ENCODE results near the gene CRYBG1.

CRYBG1 gene

GRCh38 chr6:106525107-106525881, 164.8 kb downstream of the CRYBG1 start:
- peak; percentile 48 for DNase-seq (ENCODE audit: low spot score)

- DNase-seq (ENCODE audit: low spot score), result peak; percentile 36
Measured at GRCh38 chr6:106525882-106526275, 165.4 kb downstream of the CRYBG1 start.

GRCh38 chr6:106527117-106527516, 166.6 kb downstream of the CRYBG1 start:
- no peak for DNase-seq (ENCODE audit: low spot score)

- DNase-seq (ENCODE audit: low spot score), result peak; percentile 49
Measured at GRCh38 chr6:106527979-106528378, 167.5 kb downstream of the CRYBG1 start.

GRCh38 chr6:106528521-106528920, 168.0 kb downstream of the CRYBG1 start:
- no peak for DNase-seq (ENCODE audit: low spot score)

- no peak for DNase-seq (ENCODE audit: low spot score)
Measured at GRCh38 chr6:106529438-106529837, 168.9 kb downstream of the CRYBG1 start.

GRCh38 chr6:106530026-106530425, 169.5 kb downstream of the CRYBG1 start:
- DNase-seq (ENCODE audit: low spot score), result no peak

GRCh38 chr6:106530502-106530901, 170.0 kb downstream of the CRYBG1 start:
- DNase-seq (ENCODE audit: low spot score), result no peak

- DNase-seq (ENCODE audit: low spot score), result no peak
Measured at GRCh38 chr6:106533054-106533453, 172.5 kb downstream of the CRYBG1 start.

GRCh38 chr6:106534004-106534403, 173.5 kb downstream of the CRYBG1 start:
- DNase-seq (ENCODE audit: low spot score), result peak; percentile 36

GRCh38 chr6:106534564-106534982, 174.1 kb downstream of the CRYBG1 start:
- peak; percentile 46 for DNase-seq (ENCODE audit: low spot score)

- DNase-seq (ENCODE audit: low spot score), result no peak
Measured at GRCh38 chr6:106535012-106535411, 174.5 kb downstream of the CRYBG1 start.

- DNase-seq (ENCODE audit: low spot score), result no peak
Measured at GRCh38 chr6:106536357-106536756, 175.8 kb downstream of the CRYBG1 start.

- peak; percentile 39 for DNase-seq (ENCODE audit: low spot score)
Measured at GRCh38 chr6:106536851-106537250, 176.3 kb downstream of the CRYBG1 start.

- no peak for DNase-seq (ENCODE audit: low spot score)
Measured at GRCh38 chr6:106537662-106538061, 177.1 kb downstream of the CRYBG1 start.

- peak; percentile 46 for DNase-seq (ENCODE audit: low spot score)
Measured at GRCh38 chr6:106538145-106538544, 177.6 kb downstream of the CRYBG1 start.

- no peak for DNase-seq (ENCODE audit: low spot score)
Measured at GRCh38 chr6:106539936-106540335, 179.4 kb downstream of the CRYBG1 start.

GRCh38 chr6:106540432-106540831, 179.9 kb downstream of the CRYBG1 start:
- no peak for DNase-seq (ENCODE audit: low spot score)

- DNase-seq (ENCODE audit: low spot score), result no peak
Measured at GRCh38 chr6:106540907-106541306, 180.4 kb downstream of the CRYBG1 start.

GRCh38 chr6:106546261-106546690, 185.8 kb downstream of the CRYBG1 start:
- DNase-seq (ENCODE audit: low spot score), result peak; percentile 45

GRCh38 chr6:106546691-106547414, 186.3 kb downstream of the CRYBG1 start:
- peak; percentile 43 for DNase-seq (ENCODE audit: low spot score)

GRCh38 chr6:106547601-106548453, 187.3 kb downstream of the CRYBG1 start:
- peak; percentile 52 for DNase-seq (ENCODE audit: low spot score)
